ENCODE data around the gene CRY2.

- TF ChIP-seq POLR2A (IDR thresholded peaks at IDR 0.05) (no peak), CTCF (IDR thresholded peaks at IDR 0.05) (no peak)
Measured at GRCh38 chr11:45827123-45827522, 20.2 kb upstream of the CRY2 start.

Measured in esophagus squamous epithelium (tissue), 4 donors.